Measurements from ENCODE around the gene COA1.

DNA sequence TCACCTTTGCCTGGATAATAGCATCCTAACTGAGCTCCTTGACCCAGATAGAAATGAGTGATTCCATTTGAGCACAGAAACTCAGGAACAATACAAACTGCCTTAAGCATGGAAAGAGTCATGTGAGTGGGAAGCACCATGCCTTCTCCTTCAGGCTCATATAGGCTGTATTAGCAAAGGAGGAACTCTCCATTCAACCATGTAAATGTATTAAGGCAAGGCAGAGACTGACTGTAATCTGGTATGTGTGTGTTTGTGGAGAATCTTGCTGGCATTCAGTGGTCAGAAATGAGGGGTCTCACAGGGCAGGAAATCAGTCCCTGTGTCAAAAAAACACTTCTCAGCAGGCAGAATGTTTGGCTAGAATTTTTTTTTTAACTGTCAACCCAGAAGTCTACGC is 40.2 kb downstream of the COA1 start:
- TF ChIP-seq, protein P1, sequence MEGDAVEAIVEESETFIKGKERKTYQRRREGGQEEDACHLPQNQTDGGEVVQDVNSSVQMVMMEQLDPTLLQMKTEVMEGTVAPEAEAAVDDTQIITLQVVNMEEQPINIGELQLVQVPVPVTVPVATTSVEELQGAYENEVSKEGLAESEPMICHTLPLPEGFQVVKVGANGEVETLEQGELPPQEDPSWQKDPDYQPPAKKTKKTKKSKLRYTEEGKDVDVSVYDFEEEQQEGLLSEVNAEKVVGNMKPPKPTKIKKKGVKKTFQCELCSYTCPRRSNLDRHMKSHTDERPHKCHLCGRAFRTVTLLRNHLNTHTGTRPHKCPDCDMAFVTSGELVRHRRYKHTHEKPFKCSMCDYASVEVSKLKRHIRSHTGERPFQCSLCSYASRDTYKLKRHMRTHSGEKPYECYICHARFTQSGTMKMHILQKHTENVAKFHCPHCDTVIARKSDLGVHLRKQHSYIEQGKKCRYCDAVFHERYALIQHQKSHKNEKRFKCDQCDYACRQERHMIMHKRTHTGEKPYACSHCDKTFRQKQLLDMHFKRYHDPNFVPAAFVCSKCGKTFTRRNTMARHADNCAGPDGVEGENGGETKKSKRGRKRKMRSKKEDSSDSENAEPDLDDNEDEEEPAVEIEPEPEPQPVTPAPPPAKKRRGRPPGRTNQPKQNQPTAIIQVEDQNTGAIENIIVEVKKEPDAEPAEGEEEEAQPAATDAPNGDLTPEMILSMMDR (IDR thresholded peaks at IDR 0.05) = no peak
- TF ChIP-seq EZH2 (IDR thresholded peaks at IDR 0.05; ENCODE audit: borderline replicate concordance, insufficient read depth, low read depth, low read length, poor library complexity, severe bottlenecking) = no peak
